AG09319 (cell line): ENCODE measurements around the gene SLC1A4.
A peak's percentile ranks its signal among the peaks of the same experiment; 100 is the strongest.
"Not testable (repeated sequence)": the region's sequence is repeated elsewhere in the genome, so short reads cannot be mapped to it uniquely, and the experiment has no call there.

Experiments
- DNase-seq: peaks from one replicate; pipeline ENCODE4 v3.0.0-alpha.2; 2010; ENCODE audit warnings: low read depth; ENCODE audit errors: extremely low read depth
- CTCF ChIP-seq: IDR thresholded peaks from 2 replicates; pipeline ENCODE4 v1.5.1; 2011; ENCODE audit warnings: low read depth, mild to moderate bottlenecking, inconsistent platforms, low read length, moderate library complexity

SLC1A4 gene

GRCh38 chr2:64992990-64993389 lies 3.8 kb downstream of the SLC1A4 start:
- TF ChIP-seq CTCF = no peak
- DNase-seq = no peak

GRCh38 chr2:64995041-64995440 lies 5.8 kb downstream of the SLC1A4 start:
- no peak for DNase-seq
- TF ChIP-seq CTCF = no peak

- peak; percentile 2 for TF ChIP-seq CTCF
- no peak for DNase-seq
Observed at GRCh38 chr2:64996871-64997307, 7.7 kb downstream of the SLC1A4 start.

GRCh38 chr2:64998658-64999061 lies 9.5 kb downstream of the SLC1A4 start:
- no peak for TF ChIP-seq CTCF
- DNase-seq = no peak

GRCh38 chr2:64999754-65000153 lies 10.6 kb downstream of the SLC1A4 start:
- DNase-seq = no peak
- TF ChIP-seq CTCF = no peak

GRCh38 chr2:65000644-65001043 lies 11.4 kb downstream of the SLC1A4 start:
- no peak for TF ChIP-seq CTCF
- no peak for DNase-seq

GRCh38 chr2:65003037-65003436 lies 13.8 kb downstream of the SLC1A4 start:
- TF ChIP-seq CTCF = no peak
- DNase-seq = no peak

GRCh38 chr2:65004232-65004631 lies 15.0 kb downstream of the SLC1A4 start:
- DNase-seq = not testable (repeated sequence)
